ENCODE measurements around the gene AKAIN1. TPM values are rescaled to one million over a fixed set of nuclear protein-coding genes. Genes with fewer than 3 reads are reported as not detected.

AKAIN1 gene
- total and polyA plus RNA-seq, 10 of the 15 experiments (the other 5 are each of a cell fraction or from before 2014, with no cell fraction given): not detected

- TF ChIP-seq ZNF687 (IDR thresholded peaks at IDR 0.05) (no peak), ZBTB4 (CRISPR knock-in tag; IDR thresholded peaks at IDR 0.05) (no peak), REST (IDR thresholded peaks at IDR 0.05; ENCODE audit: low read depth, low read length) (no peak), PAX5 (IDR thresholded peaks at IDR 0.05; ENCODE audit: borderline replicate concordance, low read depth, low read length) (no peak), CTCF (IDR thresholded peaks at IDR 0.05 in 2 of 3, conservative IDR thresholded peaks at IDR 0.05 in 1 of 3; ENCODE audit: control insufficient read depth in 2 of 3, extremely low read depth in 1 of 3, insufficient read depth in 1 of 3, low read depth in 3 of 3, low read length in 3 of 3) (no peak), PBX3 (IDR thresholded peaks at IDR 0.05; ENCODE audit: insufficient replicate concordance, low read depth, low read length) (no peak)
Observed at GRCh38 chr18:5214583-5215351, 17.7 kb upstream of the AKAIN1 start (continued).

Data from GM12878 (cell line).